Upper lobe of left lung (tissue), 6 donors: ENCODE results near the gene RFX2. TPM values are rescaled to one million over a fixed set of nuclear protein-coding genes. Genes with fewer than 3 reads are reported as not detected.

Source experiments
- ATAC-seq, 2 donors: fragments of 200-7000 bp; cut with Tn5 transposase; one replicate each; pipeline ENCODE4 v1.9.1; 2022; ENCODE audit warnings: mild to moderate bottlenecking in 2 of 2, moderate library complexity in 2 of 2; ENCODE audit not compliant: low FRiP score in 2 of 2
- DNase-seq, 2 donors: peaks; one replicate each; pipeline ENCODE4 v3.0.0-alpha.2; 2019 to 2020
- H3K27ac ChIP-seq, 4 donors: fragments of 200-600 bp; sonication (generic); one replicate each; pipeline ENCODE4 v1.5.1; 2016 to 2019
- H3K27me3 ChIP-seq, 4 donors: fragments of 200-600 bp; sonication (generic); one replicate each; pipeline ENCODE4 v1.5.1; 2017 to 2019
- H3K36me3 ChIP-seq, 4 donors: fragments of 200-600 bp; sonication (generic); one replicate each; pipeline ENCODE4 v1.5.1; 2016 to 2019
- H3K4me1 ChIP-seq, 4 donors: fragments of 200-600 bp; sonication (generic); one replicate each; pipeline ENCODE4 v1.5.1; 2018 to 2019
- H3K4me3 ChIP-seq, 4 donors: fragments of 200-600 bp; sonication (generic); one replicate each; pipeline ENCODE4 v1.5.1; 2017 to 2019; ENCODE audit warnings: mild to moderate bottlenecking in 2 of 4, moderate library complexity in 1 of 4
- H3K9me3 ChIP-seq, 4 donors: fragments of 200-600 bp; sonication (generic); one replicate each; pipeline ENCODE4 v1.5.1; 2018 to 2019
- CTCF ChIP-seq, 6 experiments: fragments of 450-650 bp in 4 of 6; fragments of 200-600 bp in 2 of 6; sonication (generic) in 2 of 6; IDR thresholded peaks; one replicate each; pipeline ENCODE4 v1.5.1; 2016 to 2019; ENCODE audit warnings: antibody characterized with exemption in 6 of 6
- EP300 ChIP-seq, 4 donors: sonication (generic); formaldehyde crosslinking; IDR thresholded peaks; one replicate each; pipeline ENCODE4 v1.5.1; 2017; ENCODE audit warnings: antibody characterized with exemption in 4 of 4, control low read depth in 2 of 4
- POLR2A ChIP-seq, 4 donors: fragments of 450-650 bp; IDR thresholded peaks; one replicate each; pipeline ENCODE4 v1.5.1; 2016 to 2017; ENCODE audit warnings: antibody characterized with exemption in 4 of 4, mild to moderate bottlenecking in 2 of 4
- POLR2AphosphoS5 ChIP-seq, 2 donors: sonication (generic); formaldehyde crosslinking; IDR thresholded peaks; one replicate each; pipeline ENCODE4 v1.5.1; 2017; ENCODE audit warnings: antibody characterized with exemption in 2 of 2
- WGBS, 2 donors: methylation state at CpG; one replicate each; pipeline ENCODE4 v1.1.5; 2017 to 2018; 5-methylcytosine and 5-hydroxymethylcytosine counted together
- total RNA-seq, 6 donors: library from RNA; depleted of rRNA in 4 of 6; stranded (reverse); fragments of >200 nt in 4 of 6; gene quantifications; one replicate each; pipeline versions ENCODE4 v1.1.0 to v1.2.1, GENCODE V29; 2016 to 2021
- donor health status: DM: no; HTN: no; CAD: no; lungs with moderate emphysema.
- donor health status: DM: no; HTN: yes; CAD: no; lungs with severe emphysema.

Gene RFX2
- total RNA-seq: 100 to 1,000 TPM in 1 of 6 donors, 10 to 100 TPM in 5; 14.3 to 111 (median 28.6) TPM

DNA sequence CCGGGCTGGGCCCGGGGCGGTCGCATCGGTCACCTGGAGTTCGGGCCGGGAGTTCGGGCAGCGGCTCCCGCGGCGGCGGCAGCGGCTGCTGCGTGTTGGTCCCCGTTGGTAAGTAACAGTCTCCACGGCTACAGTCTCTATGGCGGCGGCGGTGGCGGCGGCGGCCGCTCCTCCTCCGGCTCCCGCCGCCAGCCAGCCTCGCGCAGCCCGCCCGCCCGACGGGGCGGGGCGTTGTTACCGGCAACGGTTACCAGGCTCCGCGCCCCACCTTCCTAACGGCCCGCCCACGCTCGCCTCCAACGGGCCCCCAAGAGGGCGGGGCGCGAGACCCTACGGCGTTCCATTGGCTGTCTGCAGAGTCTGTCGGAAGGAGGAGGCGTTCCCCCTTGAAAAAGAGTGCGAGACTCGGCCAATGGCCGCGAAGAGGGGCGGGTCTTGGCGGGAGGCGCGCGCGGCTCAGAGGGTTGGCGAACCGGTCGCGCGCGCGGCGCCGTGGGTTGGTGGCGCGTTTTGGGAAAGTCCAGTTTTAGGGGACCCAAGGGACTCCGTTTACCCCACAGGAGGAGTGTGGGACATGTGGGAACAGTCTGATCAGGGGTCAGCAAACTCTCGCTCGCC, at the start of gene RFX2:
Gene RFX2 (minus strand): TSS at position 141 of the 618 bp plus-strand sequence. CDS start 63,004 bp downstream, outside the sequence.
- TF ChIP-seq CTCF (IDR thresholded peaks at IDR 0.05) (no peak), POLR2A (IDR thresholded peaks at IDR 0.05) (peak in 2 of 4 donors; percentile 55 to 83), EP300 (IDR thresholded peaks at IDR 0.05) (no peak), POLR2AphosphoS5 (IDR thresholded peaks at IDR 0.05) (peak; percentile 58 to 81)
- no peaks in the 10 kb centered on the region for H3K36me3 ChIP-seq
- H3K27ac ChIP-seq: peak within 1 kb of the TSS; percentile 82 to 92 (median 84)
- H3K27me3 ChIP-seq: no peaks in the 10 kb centered on the region
- peak within 1 kb of the TSS; percentile 42 to 95 (median 86) for H3K4me3 ChIP-seq
- DNase-seq: peak; percentile 99 to 100
- H3K9me3 ChIP-seq: no peaks in the 10 kb centered on the region
- 1 to 2% methylated on average over 16 to 18 of the region's 75 CpGs for WGBS, 2 donors
- peaks cover 10 to 34% (median 16%) of the 10 kb centered on the region in 4 donors for H3K4me1 ChIP-seq
- peak; percentile 98 to 99 for ATAC-seq

DNA sequence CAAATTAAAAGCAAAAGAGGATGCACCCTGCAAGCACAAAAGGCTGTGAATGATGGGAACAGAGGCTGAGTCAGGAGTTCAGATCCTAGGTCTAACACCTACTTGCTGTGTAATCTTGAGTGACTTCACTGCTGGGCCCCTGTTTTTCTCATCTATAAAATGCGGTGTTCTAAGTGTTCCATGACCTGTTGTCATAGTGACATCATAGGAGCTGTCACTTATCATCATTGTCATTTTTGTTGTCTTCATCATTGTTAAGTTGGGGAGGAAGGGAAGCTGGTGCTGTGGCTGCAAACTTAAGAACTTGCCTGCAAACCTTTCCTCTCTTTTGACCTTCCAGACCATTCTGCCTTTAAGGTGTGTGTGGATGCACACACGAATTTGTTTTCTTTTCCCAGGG, 45.7 kb upstream of the RFX2 start:
- no peak overlapping the region for H3K27ac ChIP-seq
- no peak overlapping the region for H3K4me3 ChIP-seq
- no peaks in the 10 kb centered on the region for H3K36me3 ChIP-seq
- DNase-seq (no peak), ATAC-seq (no peak)
- 48 to 63% methylated on average over 2 of the region's 2 CpGs for WGBS, 2 donors
- no peaks in the 10 kb centered on the region for H3K4me1 ChIP-seq
- TF ChIP-seq POLR2AphosphoS5 (IDR thresholded peaks at IDR 0.05) (no peak), POLR2A (IDR thresholded peaks at IDR 0.05) (no peak), EP300 (IDR thresholded peaks at IDR 0.05) (no peak), CTCF (IDR thresholded peaks at IDR 0.05) (no peak)
- no peaks in the 10 kb centered on the region for H3K9me3 ChIP-seq
- no peaks in the 10 kb centered on the region for H3K27me3 ChIP-seq

GRCh38 chr19:6150289-6150688, 40.0 kb upstream of the RFX2 start:
- ATAC-seq: no peak
- DNase-seq: no peak
- no peaks in the 10 kb centered on the region for H3K4me1 ChIP-seq

GRCh38 chr19:6141217-6141616, 30.9 kb upstream of the RFX2 start:
- Histone ChIP-seq H3K4me3 (no peak overlapping the region), H3K9me3 (no peaks in the 10 kb centered on the region), H3K4me1 (no peaks in the 10 kb centered on the region), H3K27ac (no peak overlapping the region), H3K27me3 (no peaks in the 10 kb centered on the region), H3K36me3 (no peaks in the 10 kb centered on the region)
- ATAC-seq (no peak), DNase-seq (no peak)
- WGBS, 2 donors: 53 to 60% methylated on average over 1 of the region's 1 CpG
- TF ChIP-seq EP300 (IDR thresholded peaks at IDR 0.05): no peak
- no peak for TF ChIP-seq POLR2AphosphoS5 (IDR thresholded peaks at IDR 0.05)
- TF ChIP-seq POLR2A (IDR thresholded peaks at IDR 0.05): no peak
- TF ChIP-seq CTCF (IDR thresholded peaks at IDR 0.05): no peak

More at GRCh38 chr19:6150289-6150688, 40.0 kb upstream of the RFX2 start:
- Histone ChIP-seq H3K36me3 (no peaks in the 10 kb centered on the region), H3K9me3 (no peaks in the 10 kb centered on the region), H3K4me3 (no peak overlapping the region), H3K27me3 (no peaks in the 10 kb centered on the region), H3K27ac (no peak overlapping the region)
- TF ChIP-seq EP300 (IDR thresholded peaks at IDR 0.05): no peak
- no peak for TF ChIP-seq CTCF (IDR thresholded peaks at IDR 0.05)
- TF ChIP-seq POLR2A (IDR thresholded peaks at IDR 0.05): no peak
- TF ChIP-seq POLR2AphosphoS5 (IDR thresholded peaks at IDR 0.05): no peak
- 80 to 84% methylated on average over 8 of the region's 8 CpGs for WGBS, 2 donors

DNA sequence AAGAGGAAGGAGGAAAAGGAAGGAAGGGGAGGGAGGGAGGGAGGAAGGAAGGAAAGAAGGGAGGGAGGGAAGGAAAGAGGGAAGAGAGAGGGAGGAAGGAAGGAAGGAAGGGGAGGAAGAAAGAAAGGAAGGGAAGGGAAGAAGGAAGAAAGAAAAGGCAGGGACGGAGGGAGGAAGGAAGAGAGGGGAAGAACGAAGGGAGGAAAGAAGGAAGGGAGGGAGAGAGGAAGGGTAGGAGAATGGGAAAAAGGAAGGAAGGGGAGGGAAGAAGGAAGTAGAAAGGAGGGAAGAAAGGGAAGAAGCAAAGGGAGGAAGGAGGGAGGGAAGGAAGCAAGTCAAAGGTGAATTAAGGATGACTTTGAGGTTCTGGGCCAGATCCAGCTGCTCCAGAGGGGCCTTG, 28.2 kb upstream of the RFX2 start:
- 46 to 62% methylated on average over 2 of the region's 2 CpGs for WGBS, 2 donors
- Histone ChIP-seq H3K27me3 (no peaks in the 10 kb centered on the region), H3K27ac (no peak overlapping the region), H3K9me3 (no peaks in the 10 kb centered on the region), H3K4me1 (no peaks in the 10 kb centered on the region), H3K36me3 (no peaks in the 10 kb centered on the region), H3K4me3 (no peak overlapping the region)
- ATAC-seq: no peak
- no peak for DNase-seq
- TF ChIP-seq CTCF (IDR thresholded peaks at IDR 0.05) (no peak), EP300 (IDR thresholded peaks at IDR 0.05) (no peak), POLR2A (IDR thresholded peaks at IDR 0.05) (no peak), POLR2AphosphoS5 (IDR thresholded peaks at IDR 0.05) (no peak)
